IPS-18c (cell line): ENCODE measurements around the gene FMNL1.
"Not testable (repeated sequence)": the region's sequence is repeated elsewhere in the genome, so short reads cannot be mapped to it uniquely, and the experiment has no call there.

ENCODE experiments used
- H3K4me3 ChIP-seq: 2 replicates; pipeline ENCODE4 v1.7.0; 2013; ENCODE audit warnings: low read depth, mild to moderate bottlenecking, low read length, moderate library complexity; ENCODE audit not compliant: insufficient read depth
- H3K9me3 ChIP-seq: one replicate; pipeline ENCODE4 v1.6.1; 2013; ENCODE audit warnings: mild to moderate bottlenecking, low read length, moderate library complexity; ENCODE audit not compliant: control insufficient read depth, insufficient read depth

The FMNL1 gene

GRCh38 chr17:45221081-45222013, at the start of gene FMNL1:
TSS of gene FMNL1 (plus strand) at chr17:45221885. CDS start at chr17:45222125, 240 bp downstream.
- Histone ChIP-seq H3K9me3 (no peaks in the 10 kb centered on the region), H3K4me3 (peak within 1 kb of the TSS; percentile 53)

- peak overlapping the region; percentile 9 for H3K4me3 ChIP-seq
These were observed 49.5 kb upstream of the FMNL1 start for GRCh38 chr17:45172232-45172540.

GRCh38 chr17:45172541-45173286, 49.0 kb upstream of the FMNL1 start:
- 0 out of 2 replicates have a peak overlapping the region, but pooled peaks have one; percentile 9 for H3K4me3 ChIP-seq
- H3K9me3 ChIP-seq = no peaks in the 10 kb centered on the region

More at GRCh38 chr17:45172232-45172540, 49.5 kb upstream of the FMNL1 start:
- H3K9me3 ChIP-seq = no peaks in the 10 kb centered on the region

- Histone ChIP-seq H3K9me3 (no peaks in the 10 kb centered on the region), H3K4me3 (no peak overlapping the region)
These were observed 45.9 kb upstream of the FMNL1 start for GRCh38 chr17:45175759-45176115.

GRCh38 chr17:45177563-45177962, 44.1 kb upstream of the FMNL1 start:
- Histone ChIP-seq H3K9me3 (no peaks in the 10 kb centered on the region), H3K4me3 (no peak overlapping the region)

- no peaks in the 10 kb centered on the region for H3K9me3 ChIP-seq
- no peak overlapping the region for H3K4me3 ChIP-seq
These were observed 37.5 kb upstream of the FMNL1 start for GRCh38 chr17:45184144-45184543.

- Histone ChIP-seq H3K4me3 (no peak overlapping the region), H3K9me3 (no peaks in the 10 kb centered on the region)
These were observed 34.8 kb upstream of the FMNL1 start for GRCh38 chr17:45186801-45187354.

GRCh38 chr17:45189009-45189408, 32.7 kb upstream of the FMNL1 start:
- no peaks in the 10 kb centered on the region for H3K9me3 ChIP-seq
- H3K4me3 ChIP-seq = no peak overlapping the region

GRCh38 chr17:45190503-45191255, 31.0 kb upstream of the FMNL1 start:
- Histone ChIP-seq H3K9me3 (no peaks in the 10 kb centered on the region), H3K4me3 (no peak overlapping the region)

- Histone ChIP-seq H3K9me3 (no peaks in the 10 kb centered on the region), H3K4me3 (no peak overlapping the region)
These were observed 26.3 kb upstream of the FMNL1 start for GRCh38 chr17:45195424-45195823.

- H3K4me3 ChIP-seq = no peak overlapping the region
These were observed 24.6 kb upstream of the FMNL1 start for GRCh38 chr17:45197108-45197507.

GRCh38 chr17:45197555-45198334, 23.9 kb upstream of the FMNL1 start:
- H3K4me3 ChIP-seq = no peak overlapping the region
- H3K9me3 ChIP-seq = no peaks in the 10 kb centered on the region

More at GRCh38 chr17:45197108-45197507, 24.6 kb upstream of the FMNL1 start:
- no peaks in the 10 kb centered on the region for H3K9me3 ChIP-seq

- H3K9me3 ChIP-seq = no peaks in the 10 kb centered on the region
- H3K4me3 ChIP-seq = no peak overlapping the region
These were observed 21.0 kb upstream of the FMNL1 start for GRCh38 chr17:45200701-45201100.

GRCh38 chr17:45201457-45201856, 20.2 kb upstream of the FMNL1 start:
- no peak overlapping the region for H3K4me3 ChIP-seq
- H3K9me3 ChIP-seq = no peaks in the 10 kb centered on the region

GRCh38 chr17:45201880-45202279, 19.8 kb upstream of the FMNL1 start:
- not testable (repeated sequence) for H3K4me3 ChIP-seq, H3K9me3 ChIP-seq

GRCh38 chr17:45218895-45219661, 2.6 kb upstream of the FMNL1 start:
- Histone ChIP-seq H3K4me3 (no peak overlapping the region), H3K9me3 (no peaks in the 10 kb centered on the region)
